A549 treated with dexamethasone at 1 μM for 4 hours (cell line): ENCODE data around the gene HSD17B12. TPM values are rescaled to one million over a fixed set of nuclear protein-coding genes. Genes with fewer than 3 reads are reported as not detected.

Experiments
- total RNA-seq: library from RNA; stranded (reverse); fragments of 200-300 nt; extraction: Qiagen RNA extraction; gene quantifications from 5 replicates; pipeline ENCODE4 v1.2.3, GENCODE V29; 2022

The HSD17B12 gene
- total RNA-seq = 66.8 to 88.1 TPM (median 81.8 TPM) in 5 replicates

DNA sequence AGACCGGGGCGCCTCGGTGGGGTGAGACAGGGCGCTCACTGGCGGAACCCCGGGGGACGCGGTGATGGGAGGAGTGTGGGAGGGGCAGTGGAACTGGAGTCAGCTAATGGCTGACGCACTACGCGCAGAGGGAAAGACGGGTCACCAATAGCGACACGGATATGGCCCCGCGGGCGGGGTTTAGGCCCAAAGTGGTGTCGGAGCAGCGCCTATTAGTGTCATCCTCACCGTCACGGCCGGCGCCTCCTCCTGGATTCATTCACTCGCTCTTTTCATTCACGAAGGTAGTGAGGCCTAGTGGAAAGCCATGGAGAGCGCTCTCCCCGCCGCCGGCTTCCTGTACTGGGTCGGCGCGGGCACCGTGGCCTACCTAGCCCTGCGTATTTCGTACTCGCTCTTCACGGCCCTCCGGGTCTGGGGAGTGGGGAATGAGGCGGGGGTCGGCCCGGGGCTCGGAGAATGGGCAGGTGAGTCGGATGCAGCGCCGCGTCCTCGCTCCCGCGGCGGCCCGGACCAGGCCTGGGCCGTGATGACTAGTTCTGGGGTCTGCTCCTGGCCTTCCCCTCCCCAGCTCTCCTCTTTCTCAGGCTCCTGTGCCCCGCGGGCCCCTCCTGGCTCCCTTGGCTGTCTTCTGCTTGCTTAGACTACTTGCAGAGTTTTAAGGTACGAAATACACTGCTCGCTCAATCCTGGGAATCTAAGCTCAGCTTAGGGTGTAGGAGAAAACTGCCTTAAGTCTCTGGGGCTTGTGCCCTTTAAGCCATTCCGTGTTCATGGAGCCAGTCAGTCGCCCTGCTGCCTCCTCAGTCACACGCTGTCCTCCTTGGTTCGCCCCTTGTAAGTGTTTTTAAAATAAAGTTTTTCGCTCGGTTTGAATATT lies at the start of gene HSD17B12:
Gene HSD17B12, plus strand, starts transcription at position 218 of the 880 bp plus-strand sequence. Its CDS starts 90 bp downstream, at position 308.

GRCh38 chr11:43880640-43881159 lies 200.2 kb downstream of the HSD17B12 start, which contains the start of gene ALKBH3:
TSS of gene ALKBH3 (plus strand) at chr11:43880831. CDS start at chr11:43882653, 1,822 bp downstream.

Other genes with a start within 250 kb of the HSD17B12 start
- 22.9 to 28.8 TPM (median 27.0 TPM) in 5 replicates for gene ALKBH3, start 200.1 kb downstream of the HSD17B12 start, total RNA-seq